ENCODE measurements around the gene KIF1C.

DNA sequence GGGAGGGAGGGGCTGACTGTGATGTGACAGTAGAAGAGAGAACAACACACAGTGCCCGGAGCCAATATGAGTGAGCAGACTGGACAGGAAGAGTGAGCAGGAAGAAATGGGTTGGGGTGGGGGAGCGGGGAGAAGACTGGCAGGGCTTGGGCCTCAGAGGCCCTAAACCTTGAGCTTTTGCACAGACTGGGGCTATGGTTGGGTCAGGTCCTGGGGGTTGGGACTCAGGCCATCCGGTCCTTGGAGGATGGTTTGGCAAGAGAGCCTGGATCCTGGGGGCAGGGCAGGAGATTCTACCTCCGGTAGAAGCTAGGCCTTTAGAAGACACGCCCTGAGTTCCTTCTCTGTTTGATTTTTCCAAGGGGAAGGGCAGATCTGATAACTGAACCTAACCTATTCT is 11.3 kb upstream of the KIF1C start:
- TF ChIP-seq, protein P1, sequence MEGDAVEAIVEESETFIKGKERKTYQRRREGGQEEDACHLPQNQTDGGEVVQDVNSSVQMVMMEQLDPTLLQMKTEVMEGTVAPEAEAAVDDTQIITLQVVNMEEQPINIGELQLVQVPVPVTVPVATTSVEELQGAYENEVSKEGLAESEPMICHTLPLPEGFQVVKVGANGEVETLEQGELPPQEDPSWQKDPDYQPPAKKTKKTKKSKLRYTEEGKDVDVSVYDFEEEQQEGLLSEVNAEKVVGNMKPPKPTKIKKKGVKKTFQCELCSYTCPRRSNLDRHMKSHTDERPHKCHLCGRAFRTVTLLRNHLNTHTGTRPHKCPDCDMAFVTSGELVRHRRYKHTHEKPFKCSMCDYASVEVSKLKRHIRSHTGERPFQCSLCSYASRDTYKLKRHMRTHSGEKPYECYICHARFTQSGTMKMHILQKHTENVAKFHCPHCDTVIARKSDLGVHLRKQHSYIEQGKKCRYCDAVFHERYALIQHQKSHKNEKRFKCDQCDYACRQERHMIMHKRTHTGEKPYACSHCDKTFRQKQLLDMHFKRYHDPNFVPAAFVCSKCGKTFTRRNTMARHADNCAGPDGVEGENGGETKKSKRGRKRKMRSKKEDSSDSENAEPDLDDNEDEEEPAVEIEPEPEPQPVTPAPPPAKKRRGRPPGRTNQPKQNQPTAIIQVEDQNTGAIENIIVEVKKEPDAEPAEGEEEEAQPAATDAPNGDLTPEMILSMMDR (IDR thresholded peaks at IDR 0.05): no peak
- no peak for TF ChIP-seq EZH2 (IDR thresholded peaks at IDR 0.05)
- no peak for TF ChIP-seq EZH2phosphoT487 (IDR thresholded peaks at IDR 0.05)

Data from neural progenitor cell (in vitro differentiated cells).